Glomerular visceral epithelial cell (primary cell): ENCODE results near the gene KIRREL3.

Source experiments
- DNase-seq: peaks from one replicate; pipeline ENCODE4 v3.0.0-alpha.2; 2016; ENCODE audit errors: extremely low spot score

KIRREL3 gene

DNA sequence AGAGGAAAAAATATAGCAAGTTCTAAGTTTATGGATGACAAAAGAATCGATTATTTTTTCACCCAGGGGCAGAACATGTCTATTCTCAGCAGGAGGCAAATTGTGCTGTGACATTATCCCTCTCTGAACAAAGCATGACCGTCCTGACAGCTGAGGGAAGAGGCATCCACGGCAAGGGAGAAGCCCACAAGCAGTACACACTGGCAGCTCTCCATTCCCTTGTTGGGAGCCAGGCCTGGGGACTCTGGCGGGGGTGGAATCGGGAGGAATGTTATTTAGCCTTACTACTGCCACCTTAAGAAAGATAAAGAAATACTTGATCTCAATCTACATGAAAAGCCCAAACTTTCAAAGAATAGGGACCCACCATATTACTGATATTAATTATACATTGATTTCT lies 3.4 kb downstream of the KIRREL3 start:
- peak; percentile 27 for DNase-seq

DNA sequence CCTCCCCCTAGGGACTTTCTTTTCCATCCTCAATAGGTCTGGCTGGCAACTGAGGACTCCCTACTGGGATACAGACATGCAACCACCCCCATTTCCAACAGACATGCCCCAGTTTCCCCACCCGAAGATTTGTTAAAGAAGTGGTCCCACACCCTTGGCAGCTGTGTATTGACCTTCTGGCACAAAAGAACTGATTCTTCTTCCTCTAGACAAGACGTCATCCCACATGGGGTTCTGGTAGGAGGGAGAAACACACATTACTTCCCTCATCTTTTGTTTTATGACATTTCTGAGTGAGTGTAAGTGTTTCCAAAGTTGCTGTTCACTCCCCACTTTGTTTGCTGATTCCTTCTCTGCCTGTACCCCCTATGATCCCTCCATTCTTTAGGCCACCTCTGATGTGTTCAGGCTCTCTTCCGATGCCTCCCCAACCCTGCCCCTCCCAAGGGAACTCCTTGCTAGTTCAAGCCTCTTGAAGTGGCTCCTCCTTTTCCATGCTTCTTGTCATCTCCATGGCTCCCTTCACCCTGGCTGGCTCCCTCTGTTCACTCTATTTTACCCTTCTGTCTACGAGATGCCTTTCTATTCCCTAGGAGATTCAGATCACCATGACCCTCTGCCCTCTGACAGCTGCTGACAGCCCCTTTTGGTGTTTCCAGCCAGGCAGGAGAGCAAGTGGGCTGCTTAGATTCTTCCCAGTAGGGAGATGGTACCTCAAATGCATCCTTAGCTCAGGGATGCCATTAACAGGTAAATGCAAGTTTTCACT lies 4.3 kb downstream of the KIRREL3 start:
- DNase-seq: no peak

DNA sequence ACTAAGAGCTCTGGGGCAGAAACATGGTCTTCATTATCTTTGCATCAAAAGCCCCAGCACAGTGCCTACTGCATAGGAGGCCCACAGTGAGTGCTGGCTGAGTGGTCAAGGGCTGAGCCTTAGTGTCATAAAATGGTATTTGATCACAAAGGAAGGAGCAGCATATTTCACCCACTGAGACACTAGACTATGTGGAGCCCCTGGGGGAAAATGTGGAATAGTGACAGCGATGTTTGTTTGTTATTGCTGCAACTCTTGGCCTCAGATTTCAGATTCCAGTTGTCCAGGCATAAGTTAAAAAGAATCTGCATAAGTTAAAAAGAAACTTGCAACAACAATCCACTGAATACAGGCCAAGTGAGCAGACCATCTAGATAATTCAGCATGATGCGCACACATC lies 7.0 kb downstream of the KIRREL3 start:
- DNase-seq: peak; percentile 13

DNA sequence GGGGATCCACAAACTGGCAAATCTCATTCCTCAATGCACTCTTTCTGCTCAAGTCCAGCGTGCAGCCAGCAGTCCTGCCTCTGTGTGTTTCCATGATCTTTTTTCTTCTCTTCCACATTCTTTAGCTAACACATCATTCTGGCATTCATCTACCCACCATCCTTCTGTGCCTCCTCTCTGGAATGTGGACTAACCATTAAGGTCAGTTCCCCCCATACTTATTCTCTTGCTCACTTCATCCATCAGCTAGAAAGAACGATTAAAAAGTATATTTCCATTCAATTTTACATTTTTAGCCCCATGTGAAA lies 7.8 kb downstream of the KIRREL3 start:
- peak; percentile 87 for DNase-seq

DNA sequence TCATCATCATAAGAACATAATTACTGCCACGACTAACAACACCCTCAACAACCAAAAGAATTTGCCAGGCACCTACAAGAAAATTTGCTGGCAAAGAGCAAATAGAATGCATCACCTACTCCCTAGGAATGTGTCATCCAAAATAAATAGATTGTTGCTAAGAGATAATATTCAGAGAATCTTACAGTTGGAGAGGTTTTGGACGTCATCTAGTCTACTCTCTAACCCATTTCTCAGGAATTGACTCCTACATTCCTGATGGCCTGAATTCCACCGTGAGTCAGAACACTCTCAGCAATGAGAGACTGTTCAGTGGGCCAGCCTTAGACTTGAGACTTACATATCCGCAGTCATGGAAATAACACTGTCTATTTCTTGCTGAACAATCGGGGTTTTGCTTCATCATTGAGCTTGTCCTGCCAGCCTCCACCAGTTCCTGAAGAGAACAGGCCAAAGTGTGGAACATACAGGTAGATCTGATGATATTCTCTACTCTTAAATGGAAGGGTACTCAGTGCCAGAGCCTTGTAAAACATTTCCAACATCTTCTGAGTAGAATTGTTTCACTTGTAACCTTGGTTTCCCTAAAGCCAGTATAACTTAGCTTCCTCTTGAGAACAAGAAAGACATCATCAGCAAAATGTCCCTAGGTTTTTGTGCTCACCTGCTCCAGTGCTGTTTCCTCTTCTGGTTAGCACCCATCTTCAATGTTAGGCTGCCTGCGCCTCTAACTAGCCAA lies 8.3 kb downstream of the KIRREL3 start:
- DNase-seq: peak; percentile 96

DNA sequence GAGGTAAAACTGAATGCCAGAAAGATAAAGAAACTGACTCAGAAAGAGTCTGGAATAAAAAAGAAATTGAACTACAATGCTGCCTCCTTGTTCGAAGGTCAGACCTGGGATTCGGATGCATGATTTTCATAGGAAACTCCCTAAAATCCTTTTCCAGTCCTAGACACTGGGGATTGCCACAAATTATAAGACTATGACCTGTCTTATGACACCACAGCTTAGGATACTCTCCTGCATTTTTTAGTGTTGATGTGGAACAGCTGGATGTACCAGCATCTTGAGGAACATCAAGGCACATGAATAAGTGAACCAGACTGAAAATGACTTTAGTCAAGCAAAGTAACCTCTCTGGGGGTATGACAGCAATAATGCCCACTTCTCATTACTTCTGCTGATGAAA lies 9.0 kb downstream of the KIRREL3 start:
- peak; percentile 72 for DNase-seq

DNA sequence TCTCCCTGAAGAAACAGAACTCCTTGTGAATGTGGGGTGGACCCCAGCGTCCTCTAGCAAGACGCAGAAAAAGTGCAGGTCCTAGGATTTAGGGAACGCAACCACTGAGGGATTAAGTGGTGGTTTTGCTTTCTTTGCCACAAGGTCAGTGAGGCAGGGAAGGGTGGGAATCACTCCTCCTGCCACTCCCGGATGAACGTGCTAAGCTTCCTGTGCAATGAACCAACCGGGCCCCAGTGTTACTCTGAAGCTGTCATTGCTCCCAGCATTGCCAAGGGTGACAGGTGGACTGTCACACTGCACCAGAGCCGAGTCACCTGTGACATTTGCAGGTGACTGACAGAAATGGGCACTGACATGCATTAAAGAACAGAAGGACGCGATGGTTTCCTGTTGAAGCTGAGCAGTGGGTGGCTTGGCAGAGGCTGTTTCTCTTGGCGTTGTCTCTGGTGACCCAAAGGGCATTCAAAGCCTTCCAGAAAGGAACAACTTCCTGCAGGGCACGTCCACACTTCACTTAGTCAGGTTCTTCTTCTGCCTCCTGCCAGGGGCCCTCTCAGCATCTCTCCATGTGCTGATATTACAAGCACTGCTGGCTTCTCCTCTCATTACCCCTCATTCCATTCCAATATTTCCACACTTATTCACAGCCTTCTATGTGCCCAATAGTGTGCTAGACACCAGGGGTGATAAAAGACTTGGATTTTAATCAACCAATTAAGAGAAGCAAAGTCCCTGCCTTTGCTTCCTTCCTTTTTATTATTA lies 9.7 kb downstream of the KIRREL3 start:
- DNase-seq: peak; percentile 82

DNA sequence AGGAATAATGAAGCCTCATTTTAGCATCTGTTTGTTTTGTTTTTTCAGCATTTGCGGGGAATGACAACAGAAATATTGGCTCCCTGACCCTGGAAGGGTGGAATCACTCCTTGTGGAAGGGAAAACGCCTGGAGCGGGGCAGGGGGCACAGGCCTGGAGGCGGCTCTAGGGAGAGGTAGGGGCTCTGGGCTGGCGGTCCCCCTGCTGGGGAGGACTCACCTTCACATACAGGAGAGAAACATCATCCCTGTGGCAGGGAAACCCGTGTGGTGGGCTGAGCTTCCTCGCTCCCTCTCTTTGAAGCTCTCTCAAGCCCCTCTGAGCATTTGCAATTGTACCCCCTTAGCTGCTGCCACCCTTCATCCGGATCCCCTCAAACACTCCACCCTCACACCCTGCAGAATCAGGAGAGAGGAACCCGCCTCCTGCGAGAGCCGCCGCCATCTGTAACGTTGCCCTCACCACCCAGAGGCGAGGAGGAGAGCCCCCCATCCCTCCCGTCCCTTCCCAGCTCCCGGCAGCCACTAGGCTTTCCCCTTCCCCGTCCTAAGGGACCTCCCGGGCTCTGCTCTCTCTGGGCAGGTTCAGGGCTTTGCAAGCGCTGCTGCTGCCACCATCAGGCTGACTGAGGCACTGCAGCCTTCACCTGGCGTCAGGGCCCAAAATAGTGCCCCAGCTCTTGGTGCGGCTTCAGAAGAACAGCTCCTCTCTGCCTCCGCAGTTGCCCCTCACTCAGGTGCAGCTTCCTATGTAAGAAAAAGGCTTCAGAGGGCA lies 10.4 kb downstream of the KIRREL3 start:
- peak; percentile 86 for DNase-seq

DNA sequence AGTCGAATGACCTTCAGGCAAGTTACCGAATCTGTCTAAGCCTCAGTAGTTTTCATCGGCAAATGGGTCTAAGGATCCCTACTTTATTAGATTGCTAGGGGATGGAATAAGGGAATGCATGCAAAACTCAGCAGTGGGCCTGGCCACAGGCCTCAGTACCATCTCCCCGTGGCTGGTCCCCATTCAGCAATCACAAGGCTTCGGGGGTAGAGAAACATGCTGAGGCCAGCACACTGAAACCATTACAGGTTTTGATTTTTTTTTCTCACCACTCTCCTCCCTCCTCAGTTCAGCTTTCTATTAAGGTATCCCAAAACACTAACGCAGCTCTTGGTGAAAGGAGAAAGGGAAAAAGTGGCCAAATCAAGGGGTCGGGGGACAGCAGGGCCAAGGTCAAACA lies 11.9 kb downstream of the KIRREL3 start:
- no peak for DNase-seq

DNA sequence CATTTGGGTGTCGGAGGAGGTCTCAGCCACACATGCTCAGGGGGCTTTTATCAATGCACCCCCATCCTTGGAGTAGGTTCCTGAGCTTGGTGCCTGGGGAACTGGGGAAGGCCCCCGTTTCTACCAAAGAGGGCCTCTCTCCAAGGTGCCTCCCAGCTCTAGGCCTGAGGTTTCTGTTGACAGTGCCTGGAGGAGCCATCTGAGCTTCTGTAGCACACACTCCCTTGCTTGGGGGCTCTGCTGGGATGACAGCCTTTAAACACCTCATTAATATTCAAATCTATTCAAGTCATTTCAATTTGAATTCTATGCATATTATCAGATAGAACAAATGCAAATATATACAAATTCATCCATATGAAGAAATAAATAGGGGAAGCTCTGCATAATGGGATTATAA lies 18.9 kb downstream of the KIRREL3 start:
- DNase-seq: no peak

DNA sequence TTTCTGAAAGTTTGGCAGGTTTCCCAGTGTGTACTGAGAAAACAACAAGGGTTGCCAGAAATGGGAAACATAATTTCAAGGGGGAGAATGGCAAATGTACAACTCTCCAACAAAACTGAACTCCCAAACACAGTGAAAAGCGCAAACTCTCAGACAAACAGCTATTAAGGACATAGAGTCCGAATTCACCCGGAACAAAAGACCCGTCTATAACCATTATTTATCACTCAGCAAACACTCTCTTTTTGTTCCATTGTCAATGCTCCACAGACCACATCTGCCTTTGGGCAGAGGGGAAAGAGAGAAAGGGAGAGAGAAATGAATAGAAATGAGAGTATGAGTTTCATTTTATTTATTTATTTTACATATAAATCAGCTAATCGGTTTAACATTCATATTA lies 21.7 kb downstream of the KIRREL3 start:
- no peak for DNase-seq

DNA sequence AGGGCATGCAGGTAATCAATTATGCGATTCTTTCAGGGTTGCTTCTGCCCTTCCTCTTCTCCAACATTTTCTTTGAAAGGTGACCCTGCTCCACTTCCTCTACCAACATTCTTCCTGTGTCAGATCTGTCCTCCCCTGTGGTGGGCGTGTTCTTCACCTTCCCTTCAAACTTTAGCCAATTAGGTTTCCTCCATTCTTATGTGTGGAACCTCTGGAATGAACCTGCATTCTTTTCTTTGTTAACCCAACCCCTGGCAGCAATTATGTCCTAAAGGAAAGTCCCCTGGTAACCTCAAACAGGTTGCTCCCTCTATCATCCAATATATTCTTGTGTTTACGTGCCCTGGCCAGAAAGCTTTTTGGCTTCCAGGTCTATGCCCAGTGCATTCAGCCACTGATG lies 22.4 kb downstream of the KIRREL3 start:
- DNase-seq: peak; percentile 14

DNA sequence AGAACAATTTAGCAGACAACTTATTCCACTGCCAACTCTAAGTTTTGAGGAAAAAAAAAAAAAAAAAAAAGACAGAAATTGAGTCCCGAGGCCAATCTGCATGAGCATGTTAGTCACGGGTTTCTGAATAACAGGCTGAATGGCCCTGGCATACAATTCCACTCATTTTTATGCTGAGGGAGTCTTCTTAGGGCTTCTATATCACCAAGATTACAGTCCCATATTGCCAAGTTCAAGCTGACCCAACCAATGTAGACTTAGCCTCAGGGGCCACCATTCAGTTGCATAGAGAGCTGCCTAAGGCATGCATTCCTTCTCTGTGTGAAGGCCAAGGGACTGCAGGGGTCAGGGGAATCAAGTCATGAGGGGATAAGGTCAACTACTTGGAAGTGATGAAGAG lies 27.5 kb downstream of the KIRREL3 start:
- no peak for DNase-seq

DNA sequence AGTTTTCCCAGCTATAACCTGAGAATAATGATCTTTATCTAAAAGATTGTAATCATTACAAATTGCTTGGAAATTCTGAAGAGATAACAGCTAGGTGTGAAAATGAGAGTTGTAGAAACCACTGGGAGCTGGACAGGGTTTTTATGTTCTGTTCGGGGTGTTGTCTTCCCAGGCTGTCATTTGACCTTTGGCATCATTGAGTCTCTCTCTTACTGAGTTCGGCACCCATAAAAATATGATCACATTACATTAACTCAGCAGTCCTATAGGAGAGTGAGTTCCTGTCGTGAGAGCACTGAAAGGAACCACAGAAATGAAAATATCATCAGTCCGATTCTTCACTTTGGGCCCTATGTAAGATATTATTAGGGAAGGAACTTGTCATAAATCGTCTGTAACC lies 29.3 kb downstream of the KIRREL3 start:
- no peak for DNase-seq

DNA sequence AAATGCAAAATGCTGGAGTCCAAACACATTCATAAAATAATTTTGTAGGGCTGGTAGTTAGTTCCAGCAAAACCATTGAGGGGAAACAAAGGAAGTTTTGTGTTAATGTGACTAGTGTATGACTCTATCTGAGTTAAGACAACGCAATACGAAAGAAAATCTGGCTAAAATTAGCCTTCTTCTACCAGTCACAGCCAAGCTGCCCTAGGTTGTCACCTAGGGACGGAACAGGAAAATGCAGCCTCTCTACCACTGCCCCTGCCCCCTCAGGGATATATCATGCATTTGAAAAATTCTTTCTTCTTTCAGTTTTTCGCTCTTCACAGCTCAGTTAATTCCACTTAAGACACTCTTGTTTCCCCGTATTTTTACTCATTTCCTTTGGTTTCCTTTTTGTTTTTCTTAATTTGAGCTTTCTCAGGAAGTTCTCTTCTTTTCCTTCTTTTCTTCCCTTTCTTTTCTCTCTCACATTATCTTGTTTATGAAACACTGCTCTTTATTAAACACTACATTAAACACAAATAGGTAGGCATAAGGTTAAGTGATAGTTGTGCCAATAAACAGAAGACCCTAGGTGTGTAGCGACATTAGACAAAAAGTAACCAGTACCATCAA lies 30.6 kb downstream of the KIRREL3 start:
- peak; percentile 56 for DNase-seq

DNA sequence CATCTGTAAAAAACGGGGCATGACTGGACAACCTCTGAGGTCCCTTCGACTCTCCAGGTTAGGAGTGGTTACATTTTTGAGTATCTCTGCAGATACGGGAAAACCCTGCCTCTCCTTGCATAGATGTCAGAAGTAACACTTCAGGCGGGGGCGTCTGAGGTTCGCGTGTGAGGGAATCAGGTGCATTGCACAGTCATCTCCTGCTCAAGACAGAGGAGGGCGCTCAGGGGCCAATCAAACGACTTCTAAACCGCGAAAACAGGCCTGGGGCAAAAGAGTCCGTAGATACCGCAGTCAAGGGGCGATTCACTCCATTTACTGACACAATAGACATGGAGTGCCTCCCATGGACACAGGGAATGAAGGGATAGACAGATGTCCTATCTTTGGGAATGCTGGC lies 31.7 kb downstream of the KIRREL3 start:
- no peak for DNase-seq

DNA sequence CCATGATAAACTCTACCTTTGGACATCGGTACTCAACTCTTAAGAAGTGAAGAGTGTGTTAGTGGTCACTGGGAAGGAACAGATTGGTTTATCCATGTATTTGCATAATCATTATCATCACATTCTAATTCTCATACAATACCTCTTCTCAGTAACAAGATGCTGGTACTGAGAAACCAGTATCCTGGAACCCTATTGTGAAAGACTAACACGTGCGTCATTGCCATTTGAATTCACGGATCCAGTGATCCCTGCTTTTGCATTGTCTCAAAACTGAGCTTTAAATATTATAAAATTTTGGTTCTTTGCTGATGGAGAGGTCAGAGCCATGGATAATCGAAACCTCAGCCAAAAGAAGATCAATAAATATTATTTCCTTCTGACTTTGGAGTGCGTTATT lies 35.2 kb downstream of the KIRREL3 start:
- no peak for DNase-seq

DNA sequence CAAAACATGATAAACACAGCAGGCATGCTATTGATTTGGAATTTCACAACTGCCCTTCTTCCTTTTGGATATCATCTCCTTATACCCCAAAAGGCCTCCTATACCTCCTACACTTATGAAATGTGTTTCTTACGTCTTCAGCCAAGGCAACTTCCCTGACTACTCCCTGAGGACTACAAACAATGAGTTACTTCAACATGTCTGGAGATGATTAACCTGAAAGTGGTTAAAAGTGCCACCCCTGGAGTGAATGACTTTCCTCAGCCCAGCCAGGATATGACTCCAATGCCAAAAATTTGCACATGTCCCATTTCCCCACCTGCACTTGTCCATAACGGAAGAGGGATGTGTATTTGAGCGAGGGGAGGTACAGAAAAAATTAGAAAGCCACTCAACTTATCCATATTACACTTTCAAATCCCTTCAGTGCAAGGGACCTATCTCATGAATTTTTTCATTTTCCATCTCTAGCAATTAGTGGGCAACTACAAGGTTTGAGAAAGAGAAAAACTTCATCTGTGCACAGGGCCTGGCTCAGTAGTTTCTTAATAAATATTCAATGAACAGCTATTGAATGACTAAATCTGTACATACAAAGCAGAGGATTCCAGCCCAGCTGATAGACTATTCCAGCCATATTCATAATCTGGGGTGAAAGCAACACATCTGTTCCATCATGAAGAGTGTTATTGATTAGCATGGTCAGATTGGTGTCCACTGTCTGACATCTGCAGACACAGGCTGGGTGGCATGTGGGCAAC lies 36.8 kb downstream of the KIRREL3 start:
- peak; percentile 93 for DNase-seq

DNA sequence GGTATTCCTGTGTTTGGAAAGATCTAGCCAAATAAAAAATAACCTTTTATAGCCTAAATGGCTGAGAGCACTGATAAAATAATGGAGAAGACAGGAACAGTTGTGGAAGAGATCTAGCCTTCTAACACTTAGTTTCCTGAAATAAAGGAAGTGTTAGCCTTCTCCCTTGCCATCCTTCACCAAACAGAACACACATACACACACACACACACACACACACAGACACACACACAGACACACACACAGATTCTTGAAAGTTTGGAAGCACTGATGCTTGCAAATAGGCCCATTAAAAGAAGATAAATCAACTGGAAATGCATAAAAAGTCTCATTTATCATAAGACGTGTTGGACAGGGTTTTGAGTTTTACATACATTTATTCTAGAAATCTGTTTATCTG lies 37.5 kb downstream of the KIRREL3 start:
- peak; percentile 62 for DNase-seq

DNA sequence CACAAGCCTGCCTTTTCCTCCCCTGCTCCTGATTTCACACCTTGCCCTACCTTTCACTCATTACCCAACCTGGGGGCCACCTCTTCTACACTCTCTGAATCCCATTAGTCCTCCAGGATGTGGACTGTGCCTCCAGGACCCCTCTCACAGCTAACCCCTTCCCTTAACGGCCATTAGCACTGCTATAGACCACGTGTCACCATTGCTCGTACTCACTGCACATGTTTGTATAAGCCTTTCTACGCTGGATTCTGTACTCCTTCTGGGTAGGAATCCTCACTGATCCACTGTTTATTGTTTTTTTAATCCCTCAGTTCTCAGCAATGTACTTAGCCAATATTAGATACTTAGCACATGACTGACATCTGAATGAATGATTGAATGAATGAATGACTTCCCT lies 40.9 kb downstream of the KIRREL3 start:
- no peak for DNase-seq

DNA sequence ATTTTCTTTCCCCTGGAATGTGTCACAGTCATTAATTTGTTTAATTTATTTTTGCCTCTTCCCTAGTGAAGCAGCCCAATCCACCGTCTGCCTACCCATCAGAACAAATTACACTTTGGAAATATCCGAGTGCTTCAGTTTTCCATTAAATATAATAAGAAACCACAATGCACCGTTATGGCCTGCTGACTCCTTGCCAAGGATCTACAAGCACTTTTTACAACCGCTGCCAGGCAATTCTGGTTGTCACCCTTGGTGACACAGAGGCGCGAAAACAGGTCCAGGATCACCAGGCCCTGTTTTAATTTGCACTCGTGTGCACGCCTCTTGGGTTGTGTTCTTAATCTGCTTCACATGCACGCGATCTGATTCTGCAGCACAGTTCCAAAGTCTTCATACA lies 43.9 kb downstream of the KIRREL3 start:
- DNase-seq: no peak
